Ovary (tissue), 9 donors: Measurements from ENCODE around the gene DYNC1H1. TPM values are rescaled to one million over a fixed set of nuclear protein-coding genes. Genes with fewer than 3 reads are reported as not detected.
A peak's percentile ranks its signal among the peaks of the same experiment; 100 is the strongest.

Experiments
- DNase-seq, 5 donors: peaks; one replicate each; pipeline ENCODE4 v3.0.0-alpha.2; 2019 to 2020
- H3K27ac ChIP-seq, 2 donors: fragments of 200-600 bp; one replicate each; pipeline versions ENCODE4 v1.5.1 to v1.8.0; 2019 to 2022
- H3K27me3 ChIP-seq: fragments of 200-600 bp; one replicate; pipeline ENCODE4 v1.8.0; 2022
- H3K36me3 ChIP-seq: fragments of 200-600 bp; sonication (generic); one replicate; pipeline ENCODE4 v1.5.1; 2019
- H3K4me1 ChIP-seq: one replicate; pipeline ENCODE4 v1.8.1; 2013; ENCODE audit warnings: mild to moderate bottlenecking, moderate library complexity; ENCODE audit not compliant: insufficient read depth
- H3K4me3 ChIP-seq: fragments of 200-600 bp; sonication (generic); one replicate; pipeline ENCODE4 v1.5.1; 2017
- H3K9me3 ChIP-seq, 2 donors: fragments of 200-600 bp in 1 of 2; sonication (generic) in 1 of 2; one replicate each; pipeline versions ENCODE4 v1.5.1 to v1.8.1; 2013 to 2019; ENCODE audit warnings: mild to moderate bottlenecking in 1 of 2, moderate library complexity in 1 of 2
- CTCF ChIP-seq, 3 donors: fragments of 450-650 bp in 2 of 3; fragments of 200-600 bp in 1 of 3; IDR thresholded peaks; one replicate each; pipeline versions ENCODE4 v1.5.1 to v1.8.0; 2016 to 2022; ENCODE audit warnings: antibody characterized with exemption in 3 of 3, mild to moderate bottlenecking in 1 of 3
- EP300 ChIP-seq: sonication (generic); formaldehyde crosslinking; IDR thresholded peaks from one replicate; pipeline ENCODE4 v1.6.1; 2017; ENCODE audit warnings: antibody characterized with exemption
- POLR2A ChIP-seq: fragments of 450-650 bp; IDR thresholded peaks from one replicate; pipeline ENCODE4 v1.6.1; 2017; ENCODE audit warnings: antibody characterized with exemption, mild to moderate bottlenecking, moderate library complexity
- WGBS, 3 donors: extraction: QIAGEN DNeasy Blood & Tissue Kit in 1 of 3; methylation state at CpG; one replicate each; pipeline versions ENCODE4 v1.1.5 to v1.1.7; 2013 to 2017; 5-methylcytosine and 5-hydroxymethylcytosine counted together
- intact Hi-C, 4 donors: fragments of 100-400 bp; cut with DNase I; formaldehyde crosslinking; loops; one replicate each; pipeline versions ENCODE4 v1.11.0 to v1.15.1; 2022 to 2023
- polyA plus RNA-seq, 2 donors: library from polyadenylated mRNA; stranded (reverse); fragments of 200-250 nt in 1 of 2; fragments of 350-450 nt in 1 of 2; fragmentation: Illumina TruSeq in 1 of 2; extraction: RNeasy Lipid Tissue Mini Kit (QIAGEN cat#74804) in 1 of 2; gene quantifications; one replicate each; pipeline ENCODE4 v1.2.3, GENCODE V29; 2013 to 2014
- total RNA-seq, 7 donors: library from RNA; depleted of rRNA in 2 of 7; stranded (reverse); fragments of >200 nt in 2 of 7; fragmentation: NEBNext Ultra II Directional in 3 of 7; extraction: Animal tissue kit (Norgen Biotek cat#: 25700) in 3 of 7; gene quantifications; one replicate each; pipeline versions ENCODE4 v1.1.0 to v1.2.4, GENCODE V29; 2016 to 2023
- donor health status: DM: no; HTN: no; CAD: no; lungs with moderate emphysema.
- donor health status: DM: no; HTN: no; CAD: no.
- donor health status: Bipolar disorder and iron deficiency.
- donor health status: DM: yes; HTN: yes; CAD: no.
- donor health status: DM: no; HTN: no; CAD: no.
- donor health status: DM: yes; HTN: yes; CAD: no.

Gene DYNC1H1
- total and polyA plus RNA-seq, 9 donors: 130 to 373 (median 246) TPM

GRCh38 chr14:101918065-101918989 lies 46.0 kb upstream of the DYNC1H1 start:
- Histone ChIP-seq H3K9me3 (no peaks in the 10 kb centered on the region), H3K4me3 (no peak overlapping the region), H3K27me3 (no peaks in the 10 kb centered on the region), H3K4me1 (no peaks in the 10 kb centered on the region), H3K27ac (no peak overlapping the region), H3K36me3 (no peaks in the 10 kb centered on the region)
- 72 to 75% (median 72%) methylated on average over 19 to 21 of the region's 22 CpGs for WGBS, 3 donors
- TF ChIP-seq CTCF (IDR thresholded peaks at IDR 0.05): no peak
- TF ChIP-seq EP300: no peak
- no peak for TF ChIP-seq POLR2A
- intact Hi-C loops: no loop called here
- DNase-seq: peak in 1 of 5 donors; percentile 8

- H3K36me3 ChIP-seq: no peaks in the 10 kb centered on the region
- intact Hi-C loops: no loop called here
- no peaks in the 10 kb centered on the region for H3K27me3 ChIP-seq
- H3K4me1 ChIP-seq: no peaks in the 10 kb centered on the region
- TF ChIP-seq POLR2A (no peak), CTCF (IDR thresholded peaks at IDR 0.05) (no peak), EP300 (no peak)
- peak in 1 of 5 donors; percentile 2 for DNase-seq
- H3K27ac ChIP-seq: no peak overlapping the region
- WGBS, 3 donors: 76 to 83% (median 83%) methylated on average over 4 of the region's 4 CpGs
- no peak overlapping the region for H3K4me3 ChIP-seq
- H3K9me3 ChIP-seq: no peaks in the 10 kb centered on the region
Measured at GRCh38 chr14:101920271-101920670, 44.1 kb upstream of the DYNC1H1 start.

DNA sequence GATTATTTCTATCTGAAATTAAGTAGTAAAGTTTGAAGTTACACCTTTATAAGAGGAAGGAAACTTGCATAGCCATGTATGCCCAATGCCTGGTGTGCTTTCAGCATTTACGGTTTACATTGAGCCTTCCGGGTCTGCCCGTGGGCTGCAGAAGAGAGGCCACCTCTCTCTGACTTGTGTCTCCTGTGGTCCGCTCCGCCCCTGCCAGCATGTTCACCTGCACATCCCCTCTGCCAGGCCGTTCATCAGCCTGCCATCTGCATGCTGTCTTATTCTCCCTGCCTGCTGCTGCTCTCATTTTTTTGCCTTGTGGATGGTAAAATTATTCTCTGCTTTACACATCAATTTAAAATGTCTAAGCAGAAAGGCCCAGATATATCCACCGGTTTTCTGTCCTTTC lies 41.5 kb upstream of the DYNC1H1 start:
- no peak overlapping the region for H3K4me3 ChIP-seq
- 76 to 84% (median 80%) methylated on average over 7 of the region's 7 CpGs for WGBS, 3 donors
- intact Hi-C loops: no loop called here
- H3K9me3 ChIP-seq: no peaks in the 10 kb centered on the region
- peaks cover 2% of the 10 kb centered on the region for H3K4me1 ChIP-seq
- no peaks in the 10 kb centered on the region for H3K27me3 ChIP-seq
- TF ChIP-seq CTCF (IDR thresholded peaks at IDR 0.05) (no peak), EP300 (no peak), POLR2A (no peak)
- no peak overlapping the region for H3K27ac ChIP-seq
- no peaks in the 10 kb centered on the region for H3K36me3 ChIP-seq
- DNase-seq: peak in 1 of 5 donors; percentile 25

DNA sequence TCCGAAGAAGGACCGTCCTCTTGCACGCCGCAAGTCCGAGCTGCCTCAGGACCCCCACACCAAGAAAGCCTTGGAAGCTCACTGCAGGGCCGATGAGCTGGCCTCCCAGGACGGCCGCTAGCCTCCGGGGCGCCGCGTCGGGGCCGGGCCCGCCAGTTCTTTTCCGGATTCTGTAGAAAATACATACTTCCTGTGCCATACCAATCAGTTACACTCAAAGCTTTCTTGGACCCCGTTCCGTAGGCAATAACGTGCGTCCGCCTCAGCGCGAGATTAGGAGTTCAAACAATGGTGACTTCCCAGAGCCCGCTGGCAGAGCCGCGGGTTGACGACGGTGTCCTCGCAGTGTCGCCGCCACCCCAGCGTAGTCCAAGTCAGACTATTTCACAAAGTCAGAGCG lies 39.2 kb upstream of the DYNC1H1 start:
- peak in 2 of 5 donors; percentile 14 to 41 for DNase-seq
- Histone ChIP-seq H3K4me3 (no peak overlapping the region), H3K4me1 (peaks cover 11% of the 10 kb centered on the region), H3K27me3 (no peaks in the 10 kb centered on the region), H3K9me3 (no peaks in the 10 kb centered on the region), H3K36me3 (no peaks in the 10 kb centered on the region), H3K27ac (no peak overlapping the region)
- WGBS, 3 donors: 96 to 98% (median 97%) methylated on average over 33 of the region's 33 CpGs
- intact Hi-C loops: no loop called here
- TF ChIP-seq CTCF (IDR thresholded peaks at IDR 0.05): no peak
- TF ChIP-seq POLR2A: no peak
- no peak for TF ChIP-seq EP300
